ENCODE measurements around the gene VAPB.
"Not testable (repeated sequence)": the region's sequence is repeated elsewhere in the genome, so short reads cannot be mapped to it uniquely, and the experiment has no call there.

Gene VAPB

GRCh38 chr20:58366866-58367265 lies 22.2 kb upstream of the VAPB start:
- DNase-seq (ENCODE audit: low spot score in 2 of 2) (no peak), ATAC-seq (replicated peaks; ENCODE audit: extremely low read depth, poor library complexity, severe bottlenecking) (no peak)
- Mint-ChIP-seq H3K4me3 (no peak overlapping the region), H3K27ac (ENCODE audit: low read depth) (no peak overlapping the region), H3K9me3 (no peaks in the 10 kb centered on the region), H3K36me3 (ENCODE audit: insufficient read depth) (peaks cover 12% of the 10 kb centered on the region), H3K27me3 (no peaks in the 10 kb centered on the region), H3K4me1 (no peaks in the 10 kb centered on the region)

GRCh38 chr20:58372806-58373205 lies 16.2 kb upstream of the VAPB start:
- H3K27me3 Mint-ChIP-seq, result peaks cover 21% of the 10 kb centered on the region
- H3K4me1 Mint-ChIP-seq, result no peaks in the 10 kb centered on the region
- ATAC-seq (replicated peaks; ENCODE audit: extremely low read depth, poor library complexity, severe bottlenecking), result no peak
- H3K9me3 Mint-ChIP-seq, result no peaks in the 10 kb centered on the region
- DNase-seq (ENCODE audit: low spot score in 2 of 2), result no peak
- no peak overlapping the region for H3K4me3 Mint-ChIP-seq
- H3K36me3 Mint-ChIP-seq (ENCODE audit: insufficient read depth), result peaks cover 2% of the 10 kb centered on the region
- peak overlapping the region; percentile 49 for H3K27ac Mint-ChIP-seq (ENCODE audit: low read depth)

GRCh38 chr20:58373296-58373695 lies 15.7 kb upstream of the VAPB start:
- ATAC-seq (replicated peaks; ENCODE audit: extremely low read depth, poor library complexity, severe bottlenecking); H3K4me1 Mint-ChIP-seq; H3K9me3 Mint-ChIP-seq; DNase-seq (ENCODE audit: low spot score in 2 of 2); H3K4me3 Mint-ChIP-seq; H3K36me3 Mint-ChIP-seq (ENCODE audit: insufficient read depth): not testable (repeated sequence)
- H3K27me3 Mint-ChIP-seq, result peaks cover 26% of the 10 kb centered on the region
- peak overlapping the region; percentile 49 for H3K27ac Mint-ChIP-seq (ENCODE audit: low read depth)

- Mint-ChIP-seq H3K27me3 (peaks cover 35% of the 10 kb centered on the region), H3K4me3 (no peak overlapping the region)
Measured at GRCh38 chr20:58374027-58374850, 14.8 kb upstream of the VAPB start.

GRCh38 chr20:58374906-58375758 lies 13.9 kb upstream of the VAPB start:
- Mint-ChIP-seq H3K9me3 (no peaks in the 10 kb centered on the region), H3K27me3 (peaks cover 44% of the 10 kb centered on the region), H3K27ac (ENCODE audit: low read depth) (no peak overlapping the region), H3K36me3 (ENCODE audit: insufficient read depth) (no peaks in the 10 kb centered on the region), H3K4me3 (no peak overlapping the region), H3K4me1 (no peaks in the 10 kb centered on the region)
- ATAC-seq (replicated peaks; ENCODE audit: extremely low read depth, poor library complexity, severe bottlenecking), result no peak
- no peak for DNase-seq (ENCODE audit: low spot score in 2 of 2)

More at GRCh38 chr20:58374027-58374850, 14.8 kb upstream of the VAPB start:
- no peak for ATAC-seq (replicated peaks; ENCODE audit: extremely low read depth, poor library complexity, severe bottlenecking)
- peaks cover 2% of the 10 kb centered on the region for H3K36me3 Mint-ChIP-seq (ENCODE audit: insufficient read depth)
- DNase-seq (ENCODE audit: low spot score in 2 of 2), result no peak
- no peaks in the 10 kb centered on the region for H3K4me1 Mint-ChIP-seq
- H3K27ac Mint-ChIP-seq (ENCODE audit: low read depth), result no peak overlapping the region
- no peaks in the 10 kb centered on the region for H3K9me3 Mint-ChIP-seq

DNA sequence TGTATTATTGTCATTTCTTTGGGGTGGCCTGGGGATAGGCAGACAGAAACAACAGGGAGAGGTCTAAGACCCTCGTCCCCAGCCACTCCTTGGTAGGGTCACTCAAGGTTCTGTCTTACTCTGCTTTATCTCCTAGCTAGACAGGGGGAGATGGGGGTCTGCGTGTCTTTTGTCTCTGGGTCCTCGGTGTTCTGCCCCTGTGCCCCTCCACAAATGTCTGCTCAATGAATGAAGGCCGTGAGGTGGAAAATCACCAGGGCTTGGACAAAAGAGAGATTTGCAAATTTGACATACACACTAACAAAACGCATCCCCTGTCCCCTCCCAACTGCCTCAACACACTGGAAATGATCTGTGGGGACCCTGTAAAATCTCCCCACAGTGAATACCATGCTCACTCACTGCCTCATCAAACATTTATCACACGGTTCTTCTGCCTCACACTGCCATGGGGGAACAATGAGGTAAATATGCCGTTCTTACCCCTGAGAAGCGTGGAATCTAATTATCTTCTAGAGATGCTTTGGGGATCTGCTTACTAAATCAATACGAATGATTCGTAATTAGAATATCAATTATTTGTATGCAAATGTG lies 13.2 kb upstream of the VAPB start:
- H3K27ac Mint-ChIP-seq (ENCODE audit: low read depth), result no peak overlapping the region

GRCh38 chr20:58377017-58377416 lies 12.0 kb upstream of the VAPB start:
- Mint-ChIP-seq H3K4me3 (no peak overlapping the region), H3K36me3 (ENCODE audit: insufficient read depth) (no peaks in the 10 kb centered on the region), H3K27ac (ENCODE audit: low read depth) (no peak overlapping the region), H3K9me3 (peaks cover 12% of the 10 kb centered on the region), H3K27me3 (peaks cover 63% of the 10 kb centered on the region), H3K4me1 (no peaks in the 10 kb centered on the region)
- no peak for DNase-seq (ENCODE audit: low spot score in 2 of 2)
- ATAC-seq (replicated peaks; ENCODE audit: extremely low read depth, poor library complexity, severe bottlenecking), result no peak

More for the DNA sequence above, 13.2 kb upstream of the VAPB start:
- no peaks in the 10 kb centered on the region for H3K36me3 Mint-ChIP-seq (ENCODE audit: insufficient read depth)
- peaks cover 3% of the 10 kb centered on the region for H3K9me3 Mint-ChIP-seq
- ATAC-seq (replicated peaks; ENCODE audit: extremely low read depth, poor library complexity, severe bottlenecking) (no peak), DNase-seq (ENCODE audit: low spot score in 2 of 2) (no peak)
- no peaks in the 10 kb centered on the region for H3K4me1 Mint-ChIP-seq
- H3K27me3 Mint-ChIP-seq, result peaks cover 51% of the 10 kb centered on the region
- no peak overlapping the region for H3K4me3 Mint-ChIP-seq

- Mint-ChIP-seq H3K27ac (ENCODE audit: low read depth) (no peak overlapping the region), H3K4me1 (no peaks in the 10 kb centered on the region), H3K9me3 (peaks cover 12% of the 10 kb centered on the region), H3K4me3 (no peak overlapping the region), H3K36me3 (ENCODE audit: insufficient read depth) (peaks cover 2% of the 10 kb centered on the region), H3K27me3 (peaks cover 72% of the 10 kb centered on the region)
- no peak for DNase-seq (ENCODE audit: low spot score in 2 of 2)
- no peak for ATAC-seq (replicated peaks; ENCODE audit: extremely low read depth, poor library complexity, severe bottlenecking)
Measured at GRCh38 chr20:58377766-58378401, 11.1 kb upstream of the VAPB start.

- Mint-ChIP-seq H3K4me3 (no peak overlapping the region), H3K4me1 (no peaks in the 10 kb centered on the region), H3K9me3 (peaks cover 12% of the 10 kb centered on the region), H3K27ac (ENCODE audit: low read depth) (no peak overlapping the region), H3K27me3 (peaks cover 80% of the 10 kb centered on the region), H3K36me3 (ENCODE audit: insufficient read depth) (peaks cover 2% of the 10 kb centered on the region)
- ATAC-seq (replicated peaks; ENCODE audit: extremely low read depth, poor library complexity, severe bottlenecking) (no peak), DNase-seq (ENCODE audit: low spot score in 2 of 2) (no peak)
Measured at GRCh38 chr20:58378704-58379103, 10.3 kb upstream of the VAPB start.

DNA sequence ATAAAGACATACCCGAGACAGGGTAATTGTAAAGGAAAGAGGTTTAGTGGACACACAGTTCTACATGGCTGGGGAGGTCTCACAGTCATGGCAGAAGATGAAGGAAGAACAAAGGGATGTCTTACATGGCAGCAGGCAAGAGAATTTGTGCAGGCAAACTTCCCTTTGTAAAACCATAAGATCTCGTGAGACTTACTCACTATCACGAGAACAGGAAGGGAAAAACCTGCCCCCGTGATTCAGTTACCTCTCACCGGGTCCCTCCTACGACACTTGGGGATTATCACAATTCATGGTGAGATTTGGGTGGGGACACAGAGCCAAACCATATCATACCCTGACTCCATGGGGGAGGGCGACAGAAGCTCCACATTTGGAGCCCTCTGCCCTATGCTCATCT lies 7.4 kb upstream of the VAPB start:
- no peaks in the 10 kb centered on the region for H3K4me1 Mint-ChIP-seq
- H3K4me3 Mint-ChIP-seq, result no peak overlapping the region
- peaks cover 12% of the 10 kb centered on the region for H3K9me3 Mint-ChIP-seq
- peaks cover 86% of the 10 kb centered on the region for H3K27me3 Mint-ChIP-seq
- ATAC-seq (replicated peaks; ENCODE audit: extremely low read depth, poor library complexity, severe bottlenecking), result no peak
- no peak overlapping the region for H3K27ac Mint-ChIP-seq (ENCODE audit: low read depth)
- DNase-seq (ENCODE audit: low spot score in 2 of 2), result no peak
- peaks cover 2% of the 10 kb centered on the region for H3K36me3 Mint-ChIP-seq (ENCODE audit: insufficient read depth)

GRCh38 chr20:58382096-58382495 lies 6.9 kb upstream of the VAPB start:
- ATAC-seq (replicated peaks; ENCODE audit: extremely low read depth, poor library complexity, severe bottlenecking), result no peak
- Mint-ChIP-seq H3K4me3 (no peak overlapping the region), H3K36me3 (ENCODE audit: insufficient read depth) (peaks cover 2% of the 10 kb centered on the region), H3K9me3 (peaks cover 12% of the 10 kb centered on the region), H3K4me1 (no peaks in the 10 kb centered on the region), H3K27me3 (peaks cover 84% of the 10 kb centered on the region), H3K27ac (ENCODE audit: low read depth) (no peak overlapping the region)
- DNase-seq (ENCODE audit: low spot score in 2 of 2), result no peak

DNA sequence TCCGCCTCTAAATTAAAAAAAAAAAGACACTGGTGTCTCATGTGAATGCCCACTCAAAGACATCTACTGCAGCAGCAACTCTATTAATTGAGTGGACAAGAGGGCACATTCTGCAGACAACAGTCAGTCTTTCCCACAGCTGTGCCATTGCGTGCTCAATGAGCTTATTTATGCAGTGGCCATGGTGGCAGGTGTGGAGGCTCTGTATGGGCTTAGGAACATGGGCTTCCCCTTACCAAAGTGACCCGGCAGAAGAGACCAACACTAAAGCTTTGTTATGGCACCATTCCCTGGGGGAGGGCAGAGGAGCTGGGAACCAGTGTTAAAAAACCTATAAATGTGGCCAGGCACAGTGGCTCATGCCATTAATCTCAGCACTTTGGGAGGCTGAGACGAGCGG lies 4.2 kb upstream of the VAPB start:
- Mint-ChIP-seq H3K4me1 (peaks cover 2% of the 10 kb centered on the region), H3K4me3 (no peak overlapping the region), H3K27ac (ENCODE audit: low read depth) (no peak overlapping the region), H3K36me3 (ENCODE audit: insufficient read depth) (peaks cover 4% of the 10 kb centered on the region), H3K9me3 (peaks cover 12% of the 10 kb centered on the region), H3K27me3 (peaks cover 56% of the 10 kb centered on the region)
- no peak for ATAC-seq (replicated peaks; ENCODE audit: extremely low read depth, poor library complexity, severe bottlenecking)
- DNase-seq (ENCODE audit: low spot score in 2 of 2), result no peak
